Measurements from ENCODE around the gene CCNY. TPM values are rescaled to one million over a fixed set of nuclear protein-coding genes. Genes with fewer than 3 reads are reported as not detected.

CCNY gene
- total RNA-seq, 2 donors from 2014 or later, result 31.6 to 54.0 TPM

- no peaks in the 10 kb centered on the region for H3K9me3 ChIP-seq
- no peaks in the 10 kb centered on the region for H3K27me3 ChIP-seq (replicated peaks; ENCODE audit: insufficient read depth)
- intact Hi-C loops (cut with DNase I), result no loop called here
- WGBS, result 33% methylated on average over 6 of the region's 6 CpGs
- H3K4me1 ChIP-seq (replicated peaks), result no peaks in the 10 kb centered on the region
- DNase-seq (ENCODE audit: low spot score), result no peak
- no peaks in the 10 kb centered on the region for H3K36me3 ChIP-seq
- no peak overlapping the region for H3K4me3 ChIP-seq
- H3K27ac ChIP-seq, result no peak overlapping the region
- TF ChIP-seq CTCF (IDR thresholded peaks at IDR 0.05), result no peak
- TF ChIP-seq POLR2A (IDR thresholded peaks at IDR 0.05), result no peak
- no peak for TF ChIP-seq POLR2AphosphoS5 (IDR thresholded peaks at IDR 0.05)
Observed at GRCh38 chr10:35612385-35613106, 276.2 kb downstream of the CCNY start.

- WGBS, result 60% methylated on average over 2 of the region's 2 CpGs
- H3K27me3 ChIP-seq (replicated peaks; ENCODE audit: insufficient read depth), result no peaks in the 10 kb centered on the region
- TF ChIP-seq POLR2AphosphoS5 (IDR thresholded peaks at IDR 0.05) (no peak), CTCF (IDR thresholded peaks at IDR 0.05) (no peak), POLR2A (IDR thresholded peaks at IDR 0.05) (no peak)
Observed at GRCh38 chr10:35613107-35613440, 276.8 kb downstream of the CCNY start.

GRCh38 chr10:35613597-35614226 is 277.4 kb downstream of the CCNY start:
- DNase-seq (ENCODE audit: low spot score), result no peak

More at GRCh38 chr10:35613107-35613440, 276.8 kb downstream of the CCNY start:
- Histone ChIP-seq H3K27ac (no peak overlapping the region), H3K9me3 (no peaks in the 10 kb centered on the region), H3K4me3 (no peak overlapping the region), H3K4me1 (replicated peaks) (no peaks in the 10 kb centered on the region), H3K36me3 (no peaks in the 10 kb centered on the region)
- intact Hi-C loops (cut with DNase I), result no loop called here
- DNase-seq (ENCODE audit: low spot score), result no peak

GRCh38 chr10:35614312-35614711 is 278.0 kb downstream of the CCNY start:
- Histone ChIP-seq H3K9me3 (no peaks in the 10 kb centered on the region), H3K27ac (no peak overlapping the region), H3K36me3 (no peaks in the 10 kb centered on the region), H3K4me3 (no peak overlapping the region), H3K27me3 (replicated peaks; ENCODE audit: insufficient read depth) (no peaks in the 10 kb centered on the region), H3K4me1 (replicated peaks) (no peaks in the 10 kb centered on the region)
- 47% methylated on average over 5 of the region's 5 CpGs for WGBS
- intact Hi-C loops (cut with DNase I), result no loop called here
- no peak for DNase-seq (ENCODE audit: low spot score)
- TF ChIP-seq CTCF (IDR thresholded peaks at IDR 0.05) (no peak), POLR2AphosphoS5 (IDR thresholded peaks at IDR 0.05) (no peak), POLR2A (IDR thresholded peaks at IDR 0.05) (no peak)

More at GRCh38 chr10:35613597-35614226, 277.4 kb downstream of the CCNY start:
- no peak overlapping the region for H3K27ac ChIP-seq
- no peaks in the 10 kb centered on the region for H3K9me3 ChIP-seq
- H3K4me1 ChIP-seq (replicated peaks), result no peaks in the 10 kb centered on the region
- TF ChIP-seq CTCF (IDR thresholded peaks at IDR 0.05), result no peak
- no peak for TF ChIP-seq POLR2A (IDR thresholded peaks at IDR 0.05)
- no peak for TF ChIP-seq POLR2AphosphoS5 (IDR thresholded peaks at IDR 0.05)
- WGBS, result 57% methylated on average over 8 of the region's 8 CpGs
- intact Hi-C loops (cut with DNase I), result no loop called here
- H3K4me3 ChIP-seq, result no peak overlapping the region
- H3K27me3 ChIP-seq (replicated peaks; ENCODE audit: insufficient read depth), result no peaks in the 10 kb centered on the region
- no peaks in the 10 kb centered on the region for H3K36me3 ChIP-seq

Other genes with a start within 250 kb of the CCNY start
- 10 to 100 TPM; 15.5 to 15.9 TPM for gene CUL2, start 246.2 kb upstream of the CCNY start, total RNA-seq
- 10 to 100 TPM; 25.5 to 75.3 TPM for gene CREM, start 209.7 kb upstream of the CCNY start, total RNA-seq

All from prostate gland (tissue), 2 donors.